GM18951 (cell line): ENCODE data around the gene SHMT2.

Experiments used
- POLR2A ChIP-seq: IDR thresholded peaks from 4 replicates; pipeline ENCODE4 v1.6.1; 2011; ENCODE audit warnings: mild to moderate bottlenecking; ENCODE audit not compliant: insufficient read length, insufficient read depth; ENCODE audit errors: extremely low read depth
- in situ Hi-C: fragments of 300-500 bp; cut with MboI; formaldehyde crosslinking; loops from one replicate; pipeline ENCODE4 v1.12.0; 2022; ENCODE audit warnings: low sequenced_read_pairs, mixed read lengths, inconsistent platforms; ENCODE audit not compliant: unreplicated experiment

SHMT2 gene

DNA sequence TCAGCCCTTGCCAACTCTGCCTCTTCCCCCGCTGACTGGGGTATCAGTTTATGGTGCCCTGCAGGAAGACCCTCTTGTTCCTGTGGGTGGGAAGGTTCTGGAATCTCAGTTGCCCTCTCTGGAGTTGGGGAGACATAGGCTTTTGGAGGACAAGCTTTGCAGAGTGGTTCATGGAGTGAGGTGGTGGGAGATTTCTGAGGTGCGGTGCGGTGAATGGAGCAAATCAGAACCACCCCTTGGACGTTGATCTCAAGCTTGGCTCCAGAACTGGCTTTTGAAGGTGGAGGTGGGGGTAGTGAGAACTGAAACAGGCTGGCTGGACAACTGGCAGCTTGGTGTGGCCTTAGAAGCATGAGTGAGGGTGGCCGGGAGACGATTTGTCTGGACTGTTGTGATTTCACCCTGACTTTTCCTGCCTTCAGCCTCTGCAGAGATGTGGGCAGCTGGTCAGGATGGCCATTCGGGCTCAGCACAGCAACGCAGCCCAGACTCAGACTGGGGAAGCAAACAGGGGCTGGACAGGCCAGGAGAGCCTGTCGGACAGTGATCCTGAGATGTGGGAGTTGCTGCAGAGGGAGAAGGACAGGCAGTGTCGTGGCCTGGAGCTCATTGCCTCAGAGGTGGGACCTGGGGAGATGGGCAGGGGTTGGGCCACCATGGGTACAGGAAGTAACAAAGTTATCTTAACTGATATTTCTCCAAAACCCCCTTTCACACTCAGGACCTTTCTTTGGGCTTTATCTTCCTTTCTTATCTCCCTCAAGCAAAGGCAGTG lies 1.1 kb downstream of the SHMT2 start:
- TF ChIP-seq POLR2A: no peak
- in situ Hi-C loops: no loop called here

DNA sequence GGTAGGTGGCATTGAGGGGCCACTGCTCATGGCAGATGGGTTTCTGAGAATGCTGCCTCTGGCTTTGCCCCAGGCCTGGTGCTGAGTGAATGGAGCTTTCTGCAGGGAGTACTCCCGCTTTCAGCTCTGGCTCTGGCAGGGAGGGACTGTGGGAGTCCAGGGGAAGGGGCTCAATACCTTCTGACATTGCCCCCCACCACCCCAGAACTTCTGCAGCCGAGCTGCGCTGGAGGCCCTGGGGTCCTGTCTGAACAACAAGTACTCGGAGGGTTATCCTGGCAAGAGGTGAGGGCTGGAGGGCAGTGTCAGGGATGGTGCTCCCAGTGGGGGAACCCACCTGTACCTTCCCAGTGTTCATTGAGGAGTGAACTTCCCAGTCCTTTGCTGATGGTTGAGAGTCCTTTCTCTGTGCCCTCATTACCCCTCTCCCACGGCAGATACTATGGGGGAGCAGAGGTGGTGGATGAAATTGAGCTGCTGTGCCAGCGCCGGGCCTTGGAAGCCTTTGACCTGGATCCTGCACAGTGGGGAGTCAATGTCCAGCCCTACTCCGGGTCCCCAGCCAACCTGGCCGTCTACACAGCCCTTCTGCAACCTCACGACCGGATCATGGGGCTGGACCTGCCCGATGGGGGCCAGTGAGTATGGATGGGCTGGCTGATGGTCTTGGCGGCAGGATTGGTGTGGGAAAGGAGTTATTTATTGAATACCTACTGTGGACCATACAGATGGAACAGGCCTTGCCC lies 1.9 kb downstream of the SHMT2 start:
- TF ChIP-seq POLR2A: no peak
- in situ Hi-C loops: no loop called here

DNA sequence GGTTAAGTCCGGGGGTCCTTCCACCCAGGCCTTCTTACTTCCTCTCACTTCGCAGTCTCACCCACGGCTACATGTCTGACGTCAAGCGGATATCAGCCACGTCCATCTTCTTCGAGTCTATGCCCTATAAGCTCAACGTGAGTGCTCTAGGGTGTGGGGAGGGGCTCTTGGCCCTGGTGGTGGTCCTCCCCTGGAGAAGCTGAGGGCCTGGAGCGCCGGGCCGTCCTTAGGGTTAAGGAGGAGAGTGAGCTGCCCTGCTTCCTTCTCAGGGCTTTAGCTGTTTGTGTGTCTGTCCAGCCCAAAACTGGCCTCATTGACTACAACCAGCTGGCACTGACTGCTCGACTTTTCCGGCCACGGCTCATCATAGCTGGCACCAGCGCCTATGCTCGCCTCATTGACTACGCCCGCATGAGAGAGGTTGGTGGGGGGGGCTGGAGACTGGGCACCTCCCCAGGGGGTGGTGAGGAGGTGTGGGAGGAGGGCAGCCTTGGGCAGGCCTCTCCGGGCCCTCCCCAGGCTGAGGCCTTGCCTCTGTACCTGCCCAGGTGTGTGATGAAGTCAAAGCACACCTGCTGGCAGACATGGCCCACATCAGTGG lies 2.7 kb downstream of the SHMT2 start:
- no peak for TF ChIP-seq POLR2A
- in situ Hi-C loops: no loop called here

DNA sequence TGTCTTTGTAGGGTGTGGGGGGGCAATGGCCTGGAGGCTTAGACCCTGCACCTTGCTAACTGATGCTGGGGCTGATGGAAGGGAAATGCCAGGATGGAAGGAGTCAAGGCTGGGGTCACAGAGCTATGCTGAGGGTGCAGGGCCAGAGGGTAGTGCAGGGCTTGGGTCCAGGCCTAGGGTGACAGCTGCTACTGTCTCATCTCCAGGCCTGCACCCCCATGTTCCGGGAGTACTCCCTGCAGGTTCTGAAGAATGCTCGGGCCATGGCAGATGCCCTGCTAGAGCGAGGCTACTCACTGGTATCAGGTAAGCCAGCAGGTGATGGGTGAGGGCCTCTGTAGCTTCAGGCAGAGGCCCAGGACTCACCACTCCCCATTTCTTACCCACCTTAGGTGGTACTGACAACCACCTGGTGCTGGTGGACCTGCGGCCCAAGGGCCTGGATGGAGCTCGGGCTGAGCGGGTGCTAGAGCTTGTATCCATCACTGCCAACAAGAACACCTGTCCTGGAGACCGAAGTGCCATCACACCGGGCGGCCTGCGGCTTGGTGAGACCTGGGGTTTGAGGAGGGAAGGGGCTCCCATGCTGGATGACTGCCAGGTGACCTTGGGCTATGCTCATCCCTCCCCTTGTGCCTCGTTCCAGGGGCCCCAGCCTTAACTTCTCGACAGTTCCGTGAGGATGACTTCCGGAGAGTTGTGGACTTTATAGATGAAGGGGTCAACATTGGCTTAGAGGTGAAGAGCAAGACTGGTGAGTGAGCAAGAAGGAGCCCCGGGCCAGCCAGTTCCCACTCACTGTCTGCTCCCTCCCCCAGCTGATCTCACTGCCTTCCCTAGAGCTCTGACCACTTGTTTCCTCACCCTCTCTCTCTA lies 4.1 kb downstream of the SHMT2 start:
- in situ Hi-C loops: no loop called here
- TF ChIP-seq POLR2A: no peak

DNA sequence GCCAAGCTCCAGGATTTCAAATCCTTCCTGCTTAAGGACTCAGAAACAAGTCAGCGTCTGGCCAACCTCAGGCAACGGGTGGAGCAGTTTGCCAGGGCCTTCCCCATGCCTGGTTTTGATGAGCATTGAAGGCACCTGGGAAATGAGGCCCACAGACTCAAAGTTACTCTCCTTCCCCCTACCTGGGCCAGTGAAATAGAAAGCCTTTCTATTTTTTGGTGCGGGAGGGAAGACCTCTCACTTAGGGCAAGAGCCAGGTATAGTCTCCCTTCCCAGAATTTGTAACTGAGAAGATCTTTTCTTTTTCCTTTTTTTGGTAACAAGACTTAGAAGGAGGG lies 4.7 kb downstream of the SHMT2 start:
- in situ Hi-C loops: no loop called here
- no peak for TF ChIP-seq POLR2A

DNA sequence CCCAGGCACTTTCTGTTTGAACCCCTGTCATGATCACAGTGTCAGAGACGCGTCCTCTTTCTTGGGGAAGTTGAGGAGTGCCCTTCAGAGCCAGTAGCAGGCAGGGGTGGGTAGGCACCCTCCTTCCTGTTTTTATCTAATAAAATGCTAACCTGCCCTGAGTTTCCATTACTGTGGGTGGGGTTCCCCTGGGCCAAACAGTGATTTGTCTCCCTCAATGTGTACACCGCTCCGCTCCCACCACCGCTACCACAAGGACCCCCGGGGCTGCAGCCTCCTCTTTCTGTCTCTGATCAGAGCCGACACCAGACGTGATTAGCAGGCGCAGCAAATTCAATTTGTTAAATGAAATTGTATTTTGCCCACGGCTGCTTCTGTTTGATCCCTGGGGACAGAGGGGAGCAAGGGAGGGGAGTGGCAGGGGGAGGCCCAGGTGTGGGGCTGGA lies 5.1 kb downstream of the SHMT2 start:
- in situ Hi-C loops: no loop called here

DNA sequence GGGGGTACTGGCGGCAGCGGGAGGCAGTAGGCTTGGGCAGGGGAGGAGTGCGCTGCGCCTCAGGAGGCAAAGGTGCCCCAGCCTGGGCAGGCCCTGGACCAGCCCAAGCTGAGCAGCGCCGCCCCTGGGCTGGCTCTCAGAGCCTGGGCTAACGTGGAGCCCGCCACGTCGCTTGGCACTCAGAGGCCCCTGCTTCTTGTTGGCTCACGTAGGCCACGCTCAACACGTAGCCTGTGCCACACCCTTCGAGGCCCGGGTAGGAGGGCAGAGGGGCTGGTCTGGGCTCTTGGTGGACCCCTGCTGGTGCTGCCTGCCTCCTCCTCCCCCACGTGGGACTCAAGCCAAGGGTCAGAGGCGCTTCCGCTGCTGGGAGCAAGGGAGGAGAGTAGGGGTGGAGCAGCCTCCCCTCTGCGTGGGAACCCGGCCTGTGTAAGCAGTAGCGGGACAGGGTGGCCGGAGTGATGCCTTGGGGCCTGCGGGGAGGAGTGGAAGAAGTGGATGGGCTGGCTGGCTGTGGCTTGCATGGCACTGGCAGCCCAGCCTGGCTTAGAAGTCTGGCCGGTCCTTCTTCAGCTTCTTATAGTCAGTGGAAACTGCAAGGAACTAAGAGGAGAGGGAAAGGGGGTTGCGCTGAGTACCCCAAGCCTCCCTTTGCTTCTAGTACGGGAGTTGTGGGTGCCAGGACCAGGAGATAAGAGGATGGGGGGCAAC lies 5.7 kb downstream of the SHMT2 start:
- in situ Hi-C loops: no loop called here
- no peak for TF ChIP-seq POLR2A

More for the DNA sequence above, 5.1 kb downstream of the SHMT2 start:
- TF ChIP-seq POLR2A: no peak

DNA sequence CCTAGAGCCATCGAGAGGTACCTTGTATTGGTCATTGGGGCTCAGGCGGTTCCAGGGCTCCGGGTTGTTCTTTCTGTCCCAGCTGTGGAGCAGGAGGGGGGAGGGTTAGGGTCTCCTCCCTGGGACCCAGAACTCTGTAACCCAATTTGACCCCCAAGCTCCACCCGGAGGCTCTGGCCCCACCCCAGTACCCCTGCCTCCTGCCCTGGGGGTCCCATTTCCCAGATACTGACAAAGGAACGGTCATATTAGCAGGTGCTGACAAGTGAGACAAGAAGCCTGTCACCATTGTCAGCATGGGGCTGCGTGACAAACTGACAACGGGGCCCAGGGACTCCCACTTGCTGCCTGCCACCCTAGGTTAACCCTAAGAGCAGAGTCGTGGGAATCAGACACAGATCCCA lies 6.2 kb downstream of the SHMT2 start:
- no peak for TF ChIP-seq POLR2A
- in situ Hi-C loops: no loop called here

DNA sequence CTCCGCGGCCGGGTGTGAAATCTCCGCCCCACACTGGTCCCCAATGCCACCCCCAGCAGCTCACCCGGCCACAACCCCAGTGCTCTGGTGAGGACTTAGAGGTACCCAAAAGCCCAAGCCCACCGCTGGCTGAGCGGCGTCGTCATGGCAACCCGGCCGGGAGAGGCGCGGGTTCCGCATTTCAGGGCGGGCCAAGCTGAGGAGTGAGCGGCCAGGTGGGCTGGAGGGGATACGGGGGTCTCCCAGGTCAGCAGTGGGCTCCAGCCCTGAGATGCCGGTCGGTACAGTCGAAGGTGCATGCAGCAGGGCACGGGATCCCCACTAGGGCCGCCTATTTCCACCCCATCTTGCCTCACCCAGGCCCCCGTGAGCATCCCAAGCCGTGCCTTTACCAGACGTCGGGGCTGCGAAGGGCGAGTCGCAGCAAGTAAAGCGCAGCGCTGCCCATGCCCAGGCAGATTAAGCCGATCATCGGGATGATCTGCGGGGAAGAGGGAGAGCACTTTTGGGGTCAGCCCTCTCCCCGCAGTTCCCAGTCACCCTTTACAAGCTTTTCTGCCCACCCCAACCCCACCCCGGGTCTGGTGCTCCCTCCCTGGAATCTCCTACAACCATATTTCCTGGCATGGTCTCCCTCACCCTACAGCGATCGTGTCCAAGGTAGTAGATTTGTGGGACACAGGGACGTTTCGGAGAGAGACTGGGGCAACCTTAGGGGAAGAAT lies 6.9 kb downstream of the SHMT2 start:
- in situ Hi-C loops: no loop called here
- peak; percentile 41 for TF ChIP-seq POLR2A

DNA sequence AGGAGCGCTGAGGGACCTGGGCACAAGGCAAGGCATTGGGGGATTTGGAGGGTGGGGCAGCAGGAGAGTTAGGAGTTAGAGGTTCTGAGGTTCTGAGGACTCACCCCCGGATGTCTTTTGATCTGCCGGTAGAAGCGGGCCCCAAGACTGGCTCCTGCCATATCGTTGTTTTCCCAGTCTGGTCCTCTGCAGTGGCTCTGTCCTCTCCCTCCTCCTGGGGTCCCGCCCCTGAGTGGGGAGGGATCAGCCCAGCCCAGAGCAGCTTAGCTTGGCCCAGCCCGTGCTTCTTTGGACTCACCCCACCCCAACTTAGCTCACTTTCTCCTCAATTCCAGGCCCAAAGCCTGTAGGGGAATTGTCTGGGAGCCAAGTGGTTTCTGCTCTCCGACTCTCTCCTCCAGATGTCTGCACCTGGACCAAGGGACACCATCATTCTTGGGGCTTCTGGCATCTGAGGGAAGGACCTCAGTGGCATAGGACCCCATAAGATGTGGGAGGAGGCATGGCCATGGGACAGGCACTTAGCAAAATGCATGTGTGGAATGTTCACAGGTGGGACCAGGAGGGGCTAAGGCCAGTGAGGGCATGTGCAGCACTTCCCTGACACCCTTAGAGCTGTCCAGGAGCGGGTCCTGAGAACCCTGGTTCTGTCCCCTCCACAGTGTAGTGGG lies 7.5 kb downstream of the SHMT2 start:
- in situ Hi-C loops: no loop called here
- TF ChIP-seq POLR2A: no peak

DNA sequence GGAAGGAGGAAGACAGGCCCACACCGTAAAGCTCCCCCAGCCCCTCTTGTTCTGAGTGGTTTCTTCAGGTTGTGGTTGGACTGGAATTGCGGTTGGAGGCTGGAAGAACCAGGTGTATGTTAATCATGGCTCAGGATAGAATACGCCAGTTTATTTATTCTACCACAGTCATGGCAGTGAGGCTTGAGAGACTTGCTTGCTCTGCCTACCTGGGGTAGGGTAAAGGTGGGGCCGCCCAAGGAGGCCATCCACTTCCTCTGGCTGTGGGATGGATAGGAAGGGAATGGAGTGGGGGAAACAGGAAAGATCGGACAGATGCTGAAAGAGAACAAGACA lies 8.1 kb downstream of the SHMT2 start:
- TF ChIP-seq POLR2A: no peak
- in situ Hi-C loops: no loop called here
